Measurements from ENCODE around the gene CDC27. TPM values are rescaled to one million over a fixed set of nuclear protein-coding genes. Genes with fewer than 3 reads are reported as not detected.

CDC27 gene
- polyA plus RNA-seq, 3 donors: 19.7 to 52.0 (median 33.0) TPM

DNA sequence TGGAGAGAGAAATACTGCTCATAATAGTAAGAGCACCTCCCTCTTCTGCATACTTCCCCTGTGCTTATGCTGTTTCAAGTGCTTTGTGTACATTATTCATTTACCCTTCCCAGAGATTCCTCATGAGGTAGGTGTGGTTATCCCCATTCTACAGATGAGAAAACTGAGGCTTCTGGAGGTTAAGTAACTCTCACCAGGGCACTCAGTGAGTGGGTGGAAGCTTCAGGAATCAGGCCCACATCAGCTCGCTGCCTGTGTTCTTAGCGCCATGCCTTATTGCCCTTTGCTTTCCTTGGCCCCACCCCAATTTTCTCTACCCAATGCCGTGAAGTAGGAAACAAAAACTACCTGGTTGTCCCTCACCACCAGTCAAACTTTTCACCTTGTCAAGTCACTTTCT is 46.4 kb upstream of the CDC27 start:
- H3K4me3 ChIP-seq (replicated peaks in 1 of 3; ENCODE audit: low read depth in 2 of 3, low read length in 3 of 3): no peak overlapping the region
- no peak overlapping the region for H3K4me3 Mint-ChIP-seq
- peaks cover 0 to 20% of the 10 kb centered on the region in 2 donors for H3K9me3 ChIP-seq (replicated peaks in 1 of 2; ENCODE audit: control insufficient read depth in 1 of 2, insufficient read depth in 1 of 2, low read length in 2 of 2)
- TF ChIP-seq CTCF (IDR thresholded peaks at IDR 0.05): no peak
- H3K27ac Mint-ChIP-seq: no peak overlapping the region
- H3K36me3 Mint-ChIP-seq: no peaks in the 10 kb centered on the region
- no peak for DNase-seq
- peaks cover 5 to 14% (median 11%) of the 10 kb centered on the region in 7 donors for H3K9me3 Mint-ChIP-seq
- peaks cover 13% of the 10 kb centered on the region for H3K4me1 Mint-ChIP-seq
- intact Hi-C loops (cut with micrococcal nuclease): no loop called here
- 91% methylated on average over 3 of the region's 3 CpGs for WGBS (ENCODE audit: insufficient coverage)
- H2AFZ ChIP-seq (ENCODE audit: insufficient read depth, low read depth, low read length, poor library complexity, severe bottlenecking): no peak overlapping the region
- no peak overlapping the region for H3K4me2 ChIP-seq (replicated peaks; ENCODE audit: extremely low read depth, low read length, poor library complexity, severe bottlenecking)
- peaks cover 4 to 6% (median 4%) of the 10 kb centered on the region in 3 donors for H3K27me3 Mint-ChIP-seq (ENCODE audit: low read depth in 3 of 3)
- H3K79me2 ChIP-seq (ENCODE audit: insufficient read depth, low read length): no peaks in the 10 kb centered on the region
- H3K36me3 ChIP-seq (replicated peaks in 1 of 2; ENCODE audit: control insufficient read depth in 1 of 2, insufficient read depth in 2 of 2, low read length in 2 of 2): no peaks in the 10 kb centered on the region
- H3K9ac ChIP-seq (ENCODE audit: insufficient read depth, low read length, poor library complexity, severe bottlenecking): no peak overlapping the region
- H3K27me3 ChIP-seq (ENCODE audit: control insufficient read depth in 2 of 2, insufficient read depth in 2 of 2, low read length in 2 of 2): no peaks in the 10 kb centered on the region
- H3K27ac ChIP-seq (ENCODE audit: low read depth in 1 of 2, low read length in 2 of 2): no peak overlapping the region
- H4K20me1 ChIP-seq (ENCODE audit: insufficient read depth, low read length): no peaks in the 10 kb centered on the region
- H3K4me1 ChIP-seq (ENCODE audit: control insufficient read depth in 1 of 2, insufficient read depth in 2 of 2, low read length in 2 of 2): peaks cover 9 to 10% of the 10 kb centered on the region in 2 donors

DNA sequence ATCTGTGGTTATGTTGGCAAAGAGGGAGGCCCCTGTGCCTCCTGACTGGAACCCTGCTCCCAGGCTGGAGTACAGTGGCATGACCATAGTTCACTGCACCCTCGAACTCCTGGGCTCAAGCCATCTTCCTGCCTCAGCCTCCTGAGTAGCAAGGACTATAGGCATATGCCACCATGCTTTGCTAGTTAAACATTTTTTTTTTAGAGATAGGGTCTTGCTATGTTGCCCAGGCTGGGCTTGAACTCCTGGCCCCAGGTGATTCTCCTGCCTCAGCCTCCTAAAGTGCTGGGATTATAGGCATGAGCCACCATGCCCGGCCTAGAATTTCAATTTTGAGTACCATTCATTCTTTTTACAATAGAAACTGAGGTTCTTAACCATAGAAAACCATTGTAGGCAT is 43.4 kb upstream of the CDC27 start:
- Mint-ChIP-seq H3K4me3 (no peak overlapping the region), H3K27me3 (ENCODE audit: low read depth in 3 of 3) (peaks cover 8 to 11% (median 10%) of the 10 kb centered on the region in 3 donors), H3K9me3 (peaks cover 5 to 12% (median 10%) of the 10 kb centered on the region in 7 donors), H3K27ac (peak overlapping the region in 1 of 7 donors; percentile 38), H3K36me3 (no peaks in the 10 kb centered on the region), H3K4me1 (peaks cover 11% of the 10 kb centered on the region)
- Histone ChIP-seq H3K9me3 (replicated peaks in 1 of 2; ENCODE audit: control insufficient read depth in 1 of 2, insufficient read depth in 1 of 2, low read length in 2 of 2) (peaks cover 0 to 12% of the 10 kb centered on the region in 2 donors), H3K27me3 (ENCODE audit: control insufficient read depth in 2 of 2, insufficient read depth in 2 of 2, low read length in 2 of 2) (no peaks in the 10 kb centered on the region), H3K4me2 (replicated peaks; ENCODE audit: extremely low read depth, low read length, poor library complexity, severe bottlenecking) (no peak overlapping the region), H2AFZ (ENCODE audit: insufficient read depth, low read depth, low read length, poor library complexity, severe bottlenecking) (no peak overlapping the region), H3K4me1 (ENCODE audit: control insufficient read depth in 1 of 2, insufficient read depth in 2 of 2, low read length in 2 of 2) (peaks cover 9% of the 10 kb centered on the region in 2 donors), H3K27ac (ENCODE audit: low read depth in 1 of 2, low read length in 2 of 2) (no peak overlapping the region), H4K20me1 (ENCODE audit: insufficient read depth, low read length) (no peaks in the 10 kb centered on the region), H3K79me2 (ENCODE audit: insufficient read depth, low read length) (no peaks in the 10 kb centered on the region), H3K4me3 (replicated peaks in 1 of 3; ENCODE audit: low read depth in 2 of 3, low read length in 3 of 3) (no peak overlapping the region), H3K9ac (ENCODE audit: insufficient read depth, low read length, poor library complexity, severe bottlenecking) (no peak overlapping the region), H3K36me3 (replicated peaks in 1 of 2; ENCODE audit: control insufficient read depth in 1 of 2, insufficient read depth in 2 of 2, low read length in 2 of 2) (no peaks in the 10 kb centered on the region)
- TF ChIP-seq CTCF (IDR thresholded peaks at IDR 0.05): no peak
- no peak for DNase-seq
- intact Hi-C loops (cut with micrococcal nuclease): loop anchor here in 1 of 2 donors (5.0 kb wide), 1 partner anchor 80 kb away; no protein-coding TSS in a partner anchor
- whole genome bisulfite sequencing (ENCODE audit: insufficient coverage): 100% methylated on average over 1 of the region's 2 CpGs
